Measurements from ENCODE around the gene LTBP1. TPM values are rescaled to one million over a fixed set of nuclear protein-coding genes. Genes with fewer than 3 reads are reported as not detected.

LTBP1 gene
- total RNA-seq, 2 experiments from 2014 or later: 0.37 to 0.50 TPM

GRCh38 chr2:33420726-33421125 lies 474.0 kb downstream of the LTBP1 start:
- H3K36me3 Mint-ChIP-seq: no peaks in the 10 kb centered on the region
- no peak overlapping the region for H3K4me3 Mint-ChIP-seq
- ATAC-seq (no peak), DNase-seq (no peak)
- H3K4me1 Mint-ChIP-seq: peaks cover 3% of the 10 kb centered on the region
- no peak overlapping the region for H3K27ac Mint-ChIP-seq
- CTCF ChIA-PET: no interaction called here
- H3K9me3 Mint-ChIP-seq (ENCODE audit: low read depth): no peaks in the 10 kb centered on the region
- H3K27me3 Mint-ChIP-seq: peaks cover 6% of the 10 kb centered on the region

GRCh38 chr2:33421820-33422219 lies 475.1 kb downstream of the LTBP1 start:
- H3K4me3 Mint-ChIP-seq: no peak overlapping the region
- no peaks in the 10 kb centered on the region for H3K36me3 Mint-ChIP-seq
- H3K27me3 Mint-ChIP-seq: peaks cover 4% of the 10 kb centered on the region
- CTCF ChIA-PET: no interaction called here
- no peak for ATAC-seq
- no peak for DNase-seq
- H3K9me3 Mint-ChIP-seq (ENCODE audit: low read depth): no peaks in the 10 kb centered on the region
- peaks cover 3% of the 10 kb centered on the region for H3K4me1 Mint-ChIP-seq
- H3K27ac Mint-ChIP-seq: no peak overlapping the region

- peaks cover 2% of the 10 kb centered on the region for H3K27me3 Mint-ChIP-seq
- H3K9me3 Mint-ChIP-seq (ENCODE audit: low read depth): no peaks in the 10 kb centered on the region
- ATAC-seq: no peak
- H3K36me3 Mint-ChIP-seq: no peaks in the 10 kb centered on the region
- no peak overlapping the region for H3K4me3 Mint-ChIP-seq
- H3K4me1 Mint-ChIP-seq: peaks cover 3% of the 10 kb centered on the region
- CTCF ChIA-PET: no interaction called here
- no peak overlapping the region for H3K27ac Mint-ChIP-seq
- DNase-seq: no peak
Measured at GRCh38 chr2:33425161-33425560, 478.4 kb downstream of the LTBP1 start.

- no peak for ATAC-seq
- no peaks in the 10 kb centered on the region for H3K9me3 Mint-ChIP-seq (ENCODE audit: low read depth)
- no peak overlapping the region for H3K27ac Mint-ChIP-seq
- CTCF ChIA-PET: no interaction called here
- H3K27me3 Mint-ChIP-seq: no peaks in the 10 kb centered on the region
- peaks cover 3% of the 10 kb centered on the region for H3K4me1 Mint-ChIP-seq
- DNase-seq: no peak
- H3K36me3 Mint-ChIP-seq: no peaks in the 10 kb centered on the region
- H3K4me3 Mint-ChIP-seq: no peak overlapping the region
Measured at GRCh38 chr2:33425586-33426031, 478.9 kb downstream of the LTBP1 start.

- no peak overlapping the region for H3K4me3 Mint-ChIP-seq
- DNase-seq (no peak), ATAC-seq (no peak)
- H3K27ac Mint-ChIP-seq: no peak overlapping the region
- peaks cover 4% of the 10 kb centered on the region for H3K27me3 Mint-ChIP-seq
- no peaks in the 10 kb centered on the region for H3K9me3 Mint-ChIP-seq (ENCODE audit: low read depth)
- no peaks in the 10 kb centered on the region for H3K36me3 Mint-ChIP-seq
- no peaks in the 10 kb centered on the region for H3K4me1 Mint-ChIP-seq
- CTCF ChIA-PET: no interaction called here
Measured at GRCh38 chr2:33426666-33427231, 480.0 kb downstream of the LTBP1 start.

GRCh38 chr2:33430077-33430476 lies 483.3 kb downstream of the LTBP1 start:
- DNase-seq (no peak), ATAC-seq (no peak)
- Mint-ChIP-seq H3K9me3 (ENCODE audit: low read depth) (no peaks in the 10 kb centered on the region), H3K4me1 (no peaks in the 10 kb centered on the region), H3K27ac (no peak overlapping the region), H3K27me3 (peaks cover 21% of the 10 kb centered on the region), H3K4me3 (no peak overlapping the region), H3K36me3 (no peaks in the 10 kb centered on the region)
- CTCF ChIA-PET: no interaction called here

- CTCF ChIA-PET: interaction anchor here (0.8 kb wide), 1 partner anchor 152 kb away, joined by 3 read pairs; no protein-coding TSS in a partner anchor
- H3K27ac Mint-ChIP-seq: no peak overlapping the region
Measured at GRCh38 chr2:33430856-33431255, 484.1 kb downstream of the LTBP1 start.

GRCh38 chr2:33432871-33433270 lies 486.1 kb downstream of the LTBP1 start:
- no peak for ATAC-seq
- H3K27ac Mint-ChIP-seq: no peak overlapping the region
- peaks cover 32% of the 10 kb centered on the region for H3K27me3 Mint-ChIP-seq
- no peaks in the 10 kb centered on the region for H3K36me3 Mint-ChIP-seq
- no peak for DNase-seq
- H3K9me3 Mint-ChIP-seq (ENCODE audit: low read depth): no peaks in the 10 kb centered on the region
- H3K4me3 Mint-ChIP-seq: no peak overlapping the region
- CTCF ChIA-PET: interaction anchor here (0.7 kb wide), 1 partner anchor 8 kb away, joined by 3 read pairs; no protein-coding TSS in a partner anchor
- no peaks in the 10 kb centered on the region for H3K4me1 Mint-ChIP-seq

More at GRCh38 chr2:33430856-33431255, 484.1 kb downstream of the LTBP1 start:
- Mint-ChIP-seq H3K36me3 (no peaks in the 10 kb centered on the region), H3K4me3 (no peak overlapping the region), H3K27me3 (peaks cover 22% of the 10 kb centered on the region), H3K4me1 (no peaks in the 10 kb centered on the region), H3K9me3 (ENCODE audit: low read depth) (no peaks in the 10 kb centered on the region)
- no peak for ATAC-seq
- no peak for DNase-seq

- no peaks in the 10 kb centered on the region for H3K36me3 Mint-ChIP-seq
- H3K4me3 Mint-ChIP-seq: no peak overlapping the region
- CTCF ChIA-PET: interaction anchor here (0.7 kb wide), 1 partner anchor 8 kb away, joined by 3 read pairs; no protein-coding TSS in a partner anchor
- no peaks in the 10 kb centered on the region for H3K9me3 Mint-ChIP-seq (ENCODE audit: low read depth)
- no peak for DNase-seq
- ATAC-seq: no peak
- no peaks in the 10 kb centered on the region for H3K4me1 Mint-ChIP-seq
- peaks cover 32% of the 10 kb centered on the region for H3K27me3 Mint-ChIP-seq
- H3K27ac Mint-ChIP-seq: no peak overlapping the region
Measured at GRCh38 chr2:33433279-33434235, 486.8 kb downstream of the LTBP1 start.

- ATAC-seq: no peak
- H3K36me3 Mint-ChIP-seq: no peaks in the 10 kb centered on the region
- no peak for DNase-seq
- peaks cover 38% of the 10 kb centered on the region for H3K27me3 Mint-ChIP-seq
- CTCF ChIA-PET: interaction anchor here (0.6 kb wide), 1 partner anchor 775 kb away, joined by 3 read pairs; no protein-coding TSS in a partner anchor
- no peak overlapping the region for H3K27ac Mint-ChIP-seq
- no peak overlapping the region for H3K4me3 Mint-ChIP-seq
- H3K4me1 Mint-ChIP-seq: no peaks in the 10 kb centered on the region
- H3K9me3 Mint-ChIP-seq (ENCODE audit: low read depth): no peaks in the 10 kb centered on the region
Measured at GRCh38 chr2:33435518-33435917, 488.8 kb downstream of the LTBP1 start.

GRCh38 chr2:33436083-33436482 lies 489.3 kb downstream of the LTBP1 start:
- ATAC-seq (no peak), DNase-seq (no peak)
- Mint-ChIP-seq H3K27ac (no peak overlapping the region), H3K9me3 (ENCODE audit: low read depth) (no peaks in the 10 kb centered on the region), H3K36me3 (no peaks in the 10 kb centered on the region), H3K4me1 (no peaks in the 10 kb centered on the region), H3K4me3 (no peak overlapping the region), H3K27me3 (peaks cover 34% of the 10 kb centered on the region)
- CTCF ChIA-PET: interaction anchor here (0.6 kb wide), 1 partner anchor 776 kb away, joined by 3 read pairs; no protein-coding TSS in a partner anchor

GRCh38 chr2:33437297-33437696 lies 490.5 kb downstream of the LTBP1 start:
- Mint-ChIP-seq H3K27ac (no peak overlapping the region), H3K4me1 (no peaks in the 10 kb centered on the region), H3K27me3 (peaks cover 32% of the 10 kb centered on the region), H3K4me3 (no peak overlapping the region), H3K36me3 (no peaks in the 10 kb centered on the region), H3K9me3 (ENCODE audit: low read depth) (no peaks in the 10 kb centered on the region)
- DNase-seq (no peak), ATAC-seq (no peak)
- CTCF ChIA-PET: no interaction called here

GRCh38 chr2:33437815-33438214 lies 491.1 kb downstream of the LTBP1 start:
- H3K4me1 Mint-ChIP-seq: no peaks in the 10 kb centered on the region
- DNase-seq: no peak
- no peaks in the 10 kb centered on the region for H3K9me3 Mint-ChIP-seq (ENCODE audit: low read depth)
- H3K27me3 Mint-ChIP-seq: peaks cover 30% of the 10 kb centered on the region
- no peaks in the 10 kb centered on the region for H3K36me3 Mint-ChIP-seq
- H3K27ac Mint-ChIP-seq: no peak overlapping the region
- H3K4me3 Mint-ChIP-seq: no peak overlapping the region
- no peak for ATAC-seq
- CTCF ChIA-PET: no interaction called here
